Adrenal gland (tissue), 12 donors: Measurements from ENCODE around the gene AQP12B. TPM values are rescaled to one million over a fixed set of nuclear protein-coding genes. Genes with fewer than 3 reads are reported as not detected.

Source experiments
- DNase-seq, 7 donors: peaks; one replicate each; pipeline ENCODE4 v3.0.0-alpha.2; 2019 to 2020
- H3K27ac ChIP-seq, 5 donors: fragments of 200-600 bp; sonication (generic) in 4 of 5; 1 replicate in 3 of 5; 2 replicates in 2 of 5; pipeline versions ENCODE4 v1.5.1 to v1.8.0; 2016 to 2020; ENCODE audit warnings: mild to moderate bottlenecking in 1 of 5
- H3K27me3 ChIP-seq: fragments of 200-600 bp; 2 replicates; pipeline ENCODE4 v1.8.0; 2021
- H3K36me3 ChIP-seq, 2 donors: fragments of 200-600 bp; replicated peaks in 1 of 2; 1 replicate in 1 of 2; 2 replicates in 1 of 2; pipeline versions ENCODE4 v1.5.1 to v1.8.0; 2018 to 2022
- H3K4me1 ChIP-seq, 2 donors: fragments of 200-600 bp; replicated peaks in 1 of 2; 1 replicate in 1 of 2; 2 replicates in 1 of 2; pipeline versions ENCODE4 v1.5.1 to v1.8.0; 2018 to 2021
- H3K4me3 ChIP-seq, 4 donors: fragments of 200-600 bp; sonication (generic) in 3 of 4; one replicate each; pipeline ENCODE4 v1.5.1; 2016 to 2018
- H3K9me3 ChIP-seq, 3 donors: fragments of 200-600 bp; sonication (generic) in 1 of 3; replicated peaks in 1 of 3; 1 replicate in 2 of 3; 2 replicates in 1 of 3; pipeline versions ENCODE4 v1.5.1 to v1.8.0; 2016 to 2021
- POLR2A ChIP-seq, 2 donors: fragments of 450-650 bp; IDR thresholded peaks; one replicate each; pipeline ENCODE4 v1.6.1; 2017; ENCODE audit warnings: antibody characterized with exemption in 2 of 2, mild to moderate bottlenecking in 2 of 2, moderate library complexity in 1 of 2
- WGBS, 4 donors: extraction: QIAGEN DNeasy Blood & Tissue Kit in 2 of 4; methylation state at CpG; one replicate each; pipeline versions ENCODE4 v1.1.5 to v1.1.7; 2013 to 2017; 5-methylcytosine and 5-hydroxymethylcytosine counted together
- intact Hi-C, 2 donors: fragments of 100-400 bp; cut with DNase I; formaldehyde crosslinking; loops; one replicate each; pipeline versions ENCODE4 v1.14.1 to v1.15.0; 2022 to 2023
- polyA plus RNA-seq, 3 donors: library from polyadenylated mRNA; stranded (reverse); fragments of 200-250 nt in 2 of 3; fragments of 350-450 nt in 1 of 3; fragmentation: Illumina TruSeq in 1 of 3; extraction: RNeasy Lipid Tissue Mini Kit (QIAGEN cat#74804) in 1 of 3; gene quantifications; one replicate each; pipeline ENCODE4 v1.2.3, GENCODE V29; 2013 to 2014
- total RNA-seq, 9 donors: library from RNA; depleted of rRNA in 4 of 9; stranded (reverse); fragments of >200 nt in 4 of 9; fragments of 120-200 nt in 1 of 9; fragmentation: NEBNext Ultra II Directional in 1 of 9; extraction: Animal tissue kit (Norgen Biotek cat#: 25700) in 1 of 9; gene quantifications; one replicate each; pipeline versions ENCODE4 v1.1.0 to v1.2.4, GENCODE V29; 2013 to 2023
- TF ChIP-seq, protein P1 (sequence below), 6 experiments: fragments of 450-650 bp in 4 of 6; fragments of 200-600 bp in 2 of 6; sonication (generic) in 1 of 6; IDR thresholded peaks; 1 replicate in 5 of 6; 2 replicates in 1 of 6; pipeline versions ENCODE4 v1.5.1 to v1.8.0; 2016 to 2021; ENCODE audit warnings: antibody characterized with exemption in 6 of 6, mild to moderate bottlenecking in 2 of 6, moderate library complexity in 1 of 6
- donor health status: healthy with polysubstance abuse.
- donor health status: Bipolar disorder and iron deficiency.
- donor health status: DM: yes; HTN: yes; CAD: no.
- donor health status: DM: no; HTN: no; CAD: no.
- donor health status: DM: no; HTN: no; CAD: no.
- donor health status: DM: yes; HTN: yes; CAD: no.

Gene AQP12B
- total and polyA plus RNA-seq, 12 donors: 0.07 to 0.48 TPM; not detected in 10

GRCh38 chr2:240723851-240724250, 41.2 kb upstream of the AQP12B start:
- no peak overlapping the region for H3K4me3 ChIP-seq
- no peaks in the 10 kb centered on the region for H3K36me3 ChIP-seq
- no peaks in the 10 kb centered on the region for H3K9me3 ChIP-seq
- no peak overlapping the region for H3K27ac ChIP-seq
- whole genome bisulfite sequencing, 4 donors: 88 to 100% (median 92%) methylated on average over 1 to 9 of the region's 9 CpGs
- no peak for TF ChIP-seq POLR2A (IDR thresholded peaks at IDR 0.05)
- TF ChIP-seq, protein P1, sequence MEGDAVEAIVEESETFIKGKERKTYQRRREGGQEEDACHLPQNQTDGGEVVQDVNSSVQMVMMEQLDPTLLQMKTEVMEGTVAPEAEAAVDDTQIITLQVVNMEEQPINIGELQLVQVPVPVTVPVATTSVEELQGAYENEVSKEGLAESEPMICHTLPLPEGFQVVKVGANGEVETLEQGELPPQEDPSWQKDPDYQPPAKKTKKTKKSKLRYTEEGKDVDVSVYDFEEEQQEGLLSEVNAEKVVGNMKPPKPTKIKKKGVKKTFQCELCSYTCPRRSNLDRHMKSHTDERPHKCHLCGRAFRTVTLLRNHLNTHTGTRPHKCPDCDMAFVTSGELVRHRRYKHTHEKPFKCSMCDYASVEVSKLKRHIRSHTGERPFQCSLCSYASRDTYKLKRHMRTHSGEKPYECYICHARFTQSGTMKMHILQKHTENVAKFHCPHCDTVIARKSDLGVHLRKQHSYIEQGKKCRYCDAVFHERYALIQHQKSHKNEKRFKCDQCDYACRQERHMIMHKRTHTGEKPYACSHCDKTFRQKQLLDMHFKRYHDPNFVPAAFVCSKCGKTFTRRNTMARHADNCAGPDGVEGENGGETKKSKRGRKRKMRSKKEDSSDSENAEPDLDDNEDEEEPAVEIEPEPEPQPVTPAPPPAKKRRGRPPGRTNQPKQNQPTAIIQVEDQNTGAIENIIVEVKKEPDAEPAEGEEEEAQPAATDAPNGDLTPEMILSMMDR (IDR thresholded peaks at IDR 0.05): no peak
- intact Hi-C loops: no loop called here
- no peaks in the 10 kb centered on the region for H3K4me1 ChIP-seq
- no peak for DNase-seq
- no peaks in the 10 kb centered on the region for H3K27me3 ChIP-seq

DNA sequence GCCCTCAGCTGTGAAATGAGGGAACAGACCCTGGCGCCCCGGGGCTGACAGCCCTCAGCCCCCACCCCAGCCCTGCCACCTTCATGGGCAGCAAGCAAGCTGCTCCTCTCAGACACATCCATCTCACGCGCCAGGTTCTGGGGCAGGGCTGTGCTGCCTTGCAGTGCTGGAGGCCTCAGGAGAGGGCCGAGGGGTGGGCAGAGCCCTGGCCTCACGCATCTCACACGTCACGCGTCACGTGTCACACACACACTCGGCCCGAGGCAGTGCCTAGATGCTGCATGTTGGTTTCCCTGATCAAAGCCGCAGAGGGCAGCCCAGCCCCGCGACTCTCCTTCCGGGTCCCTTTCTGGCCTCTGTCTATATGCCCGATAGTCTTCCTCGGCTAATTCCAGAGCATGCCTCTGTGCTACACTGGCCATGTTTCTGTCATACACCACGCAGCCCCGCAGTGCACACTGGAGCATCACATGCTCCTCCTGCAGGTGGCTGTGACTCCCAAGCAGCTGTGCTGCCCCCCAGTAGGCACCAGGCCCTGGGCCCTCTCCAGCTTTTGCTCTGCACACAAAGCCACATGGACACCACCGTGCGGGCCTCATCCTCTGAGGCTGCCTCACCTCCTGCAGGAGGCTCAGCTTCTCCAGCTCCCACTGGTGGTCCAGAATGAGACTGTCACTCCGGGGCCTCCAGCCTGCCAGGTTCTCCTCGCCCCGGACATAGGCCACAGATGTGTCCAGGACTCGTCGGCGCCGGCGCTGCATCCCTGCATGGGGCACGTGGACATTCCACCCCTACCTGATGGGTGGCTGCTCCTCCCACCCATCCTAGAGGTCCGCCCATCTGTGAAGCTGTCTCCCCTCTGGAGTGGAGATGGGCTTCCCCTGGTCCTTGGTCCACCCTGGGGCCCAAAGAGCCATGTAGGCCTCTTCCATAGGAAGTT, 40.4 kb upstream of the AQP12B start:
- WGBS, 4 donors: 84 to 88% (median 88%) methylated on average over 21 to 32 of the region's 32 CpGs
- Histone ChIP-seq H3K27me3 (no peaks in the 10 kb centered on the region), H3K9me3 (no peaks in the 10 kb centered on the region), H3K4me3 (no peak overlapping the region), H3K4me1 (no peaks in the 10 kb centered on the region), H3K36me3 (no peaks in the 10 kb centered on the region), H3K27ac (no peak overlapping the region)
- no peak for TF ChIP-seq POLR2A (IDR thresholded peaks at IDR 0.05)
- TF ChIP-seq, protein P1 (IDR thresholded peaks at IDR 0.05): no peak
- no peak for DNase-seq
- intact Hi-C loops: no loop called here

GRCh38 chr2:240722376-240722775, 39.7 kb upstream of the AQP12B start:
- intact Hi-C loops: no loop called here
- WGBS, 4 donors: 72 to 93% (median 88%) methylated on average over 4 to 16 of the region's 16 CpGs; no CpG with 5 or more reads in 1 of the 4 donors
- Histone ChIP-seq H3K36me3 (no peaks in the 10 kb centered on the region), H3K27me3 (no peaks in the 10 kb centered on the region), H3K27ac (no peak overlapping the region), H3K9me3 (no peaks in the 10 kb centered on the region), H3K4me1 (no peaks in the 10 kb centered on the region), H3K4me3 (no peak overlapping the region)
- no peak for DNase-seq
- TF ChIP-seq, protein P1 (IDR thresholded peaks at IDR 0.05): no peak
- TF ChIP-seq POLR2A (IDR thresholded peaks at IDR 0.05): no peak

DNA sequence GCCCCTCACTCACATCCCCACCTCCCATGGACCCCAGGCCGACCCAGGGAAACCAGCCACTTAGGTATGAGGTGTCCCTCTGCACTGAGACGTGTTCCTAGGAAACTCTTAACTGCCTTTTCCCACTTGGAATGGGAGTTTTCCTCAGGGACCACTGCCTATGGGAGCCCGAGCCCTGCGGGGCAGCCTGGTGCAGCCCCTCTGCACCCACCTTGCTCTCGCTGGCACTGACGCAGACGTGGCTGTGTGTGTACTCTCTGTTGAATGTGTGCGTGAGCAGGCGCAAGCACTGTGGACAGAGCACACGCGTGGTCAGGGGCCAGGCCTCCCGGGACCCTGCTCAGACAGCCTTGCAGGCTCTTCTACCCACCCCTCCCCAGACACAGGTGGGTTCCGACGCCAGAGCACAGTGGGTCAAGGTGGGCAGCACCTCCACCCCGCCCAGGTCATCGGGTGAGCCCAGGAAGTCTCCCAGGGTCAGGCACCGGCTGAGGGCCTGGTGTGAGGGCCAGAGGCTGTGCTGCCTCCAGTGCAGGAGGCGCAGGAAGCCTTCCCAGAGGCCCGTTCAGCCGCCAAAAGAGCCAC, 39.0 kb upstream of the AQP12B start:
- WGBS, 4 donors: 84 to 93% (median 89%) methylated on average over 6 to 20 of the region's 20 CpGs
- no peaks in the 10 kb centered on the region for H3K36me3 ChIP-seq
- H3K9me3 ChIP-seq: no peaks in the 10 kb centered on the region
- no peaks in the 10 kb centered on the region for H3K4me1 ChIP-seq
- no peak overlapping the region for H3K4me3 ChIP-seq
- no peak for DNase-seq
- H3K27ac ChIP-seq: no peak overlapping the region
- intact Hi-C loops: no loop called here
- TF ChIP-seq, protein P1 (IDR thresholded peaks at IDR 0.05): no peak
- no peak for TF ChIP-seq POLR2A (IDR thresholded peaks at IDR 0.05)
- H3K27me3 ChIP-seq: no peaks in the 10 kb centered on the region
